Measurements from ENCODE around the gene KLHL30.

- TF ChIP-seq POLR2A (IDR thresholded peaks at IDR 0.05; ENCODE audit: low read length) (no peak), GATA1 (IDR thresholded peaks at IDR 0.05; ENCODE audit: low read depth, low read length) (no peak)
These were observed 10.4 kb upstream of the KLHL30 start for GRCh38 chr2:238128061-238128440.
